SU-DHL-6 (cell line): ENCODE measurements around the gene PGPEP1.

ENCODE experiments used
- EZH2phosphoT487 ChIP-seq: fragments of 200-600 bp; sonication (generic), shearing (Covaris generic); conservative IDR thresholded peaks from 2 replicates; pipeline ENCODE4 v1.6.1; 2018; ENCODE audit warnings: mild to moderate bottlenecking, antibody characterized with exemption, low read length, moderate library complexity, mixed read lengths
- TF ChIP-seq, protein P1 (sequence below): fragments of 200-600 bp; sonication (generic); IDR thresholded peaks from one replicate; pipeline ENCODE4 v1.5.1; 2017; ENCODE audit warnings: antibody characterized with exemption, mild to moderate bottlenecking, low read length, moderate library complexity; ENCODE audit not compliant: insufficient read depth, poor library complexity, severe bottlenecking

- TF ChIP-seq, protein P1, sequence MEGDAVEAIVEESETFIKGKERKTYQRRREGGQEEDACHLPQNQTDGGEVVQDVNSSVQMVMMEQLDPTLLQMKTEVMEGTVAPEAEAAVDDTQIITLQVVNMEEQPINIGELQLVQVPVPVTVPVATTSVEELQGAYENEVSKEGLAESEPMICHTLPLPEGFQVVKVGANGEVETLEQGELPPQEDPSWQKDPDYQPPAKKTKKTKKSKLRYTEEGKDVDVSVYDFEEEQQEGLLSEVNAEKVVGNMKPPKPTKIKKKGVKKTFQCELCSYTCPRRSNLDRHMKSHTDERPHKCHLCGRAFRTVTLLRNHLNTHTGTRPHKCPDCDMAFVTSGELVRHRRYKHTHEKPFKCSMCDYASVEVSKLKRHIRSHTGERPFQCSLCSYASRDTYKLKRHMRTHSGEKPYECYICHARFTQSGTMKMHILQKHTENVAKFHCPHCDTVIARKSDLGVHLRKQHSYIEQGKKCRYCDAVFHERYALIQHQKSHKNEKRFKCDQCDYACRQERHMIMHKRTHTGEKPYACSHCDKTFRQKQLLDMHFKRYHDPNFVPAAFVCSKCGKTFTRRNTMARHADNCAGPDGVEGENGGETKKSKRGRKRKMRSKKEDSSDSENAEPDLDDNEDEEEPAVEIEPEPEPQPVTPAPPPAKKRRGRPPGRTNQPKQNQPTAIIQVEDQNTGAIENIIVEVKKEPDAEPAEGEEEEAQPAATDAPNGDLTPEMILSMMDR = no peak
- TF ChIP-seq EZH2phosphoT487 = no peak
Observed at GRCh38 chr19:18308051-18308947, 32.1 kb upstream of the PGPEP1 start.
